ENCODE measurements around the gene ATG101. TPM values are rescaled to one million over a fixed set of nuclear protein-coding genes. Genes with fewer than 3 reads are reported as not detected.
A peak's percentile ranks its signal among the peaks of the same experiment; 100 is the strongest.

ATG101 gene
- total RNA-seq, 1 donor = 64.4 TPM

GRCh38 chr12:52086366-52086765, 16.6 kb downstream of the ATG101 start:
- DNase-seq (ENCODE audit: insufficient read length, low spot score, missing footprints) = no peak

GRCh38 chr12:52086944-52087835, 17.4 kb downstream of the ATG101 start:
- peak; percentile 77 for DNase-seq (ENCODE audit: insufficient read length, low spot score, missing footprints)
- Histone ChIP-seq H3K9me3 (ENCODE audit: low read depth, low read length) (no peaks in the 10 kb centered on the region), H3K4me3 (ENCODE audit: insufficient read depth, low read length) (no peak overlapping the region), H2AFZ (ENCODE audit: low read length) (no peak overlapping the region), H3K4me2 (ENCODE audit: insufficient read depth, low read length) (no peak overlapping the region), H4K20me1 (ENCODE audit: insufficient read depth, low read length) (peaks cover 10% of the 10 kb centered on the region), H3K36me3 (ENCODE audit: insufficient read depth, low read length) (no peaks in the 10 kb centered on the region), H3K4me1 (ENCODE audit: insufficient read depth, low read length) (peaks cover 12% of the 10 kb centered on the region), H3K27ac (ENCODE audit: low read depth, low read length) (no peak overlapping the region), H3K27me3 (ENCODE audit: insufficient read depth, low read length) (peaks cover 29% of the 10 kb centered on the region), H3K79me2 (ENCODE audit: insufficient read depth, low read length) (no peaks in the 10 kb centered on the region)
- no peak for TF ChIP-seq CTCF (IDR thresholded peaks at IDR 0.05; ENCODE audit: extremely low read depth, low read depth, low read length)

More at GRCh38 chr12:52086366-52086765, 16.6 kb downstream of the ATG101 start:
- Histone ChIP-seq H3K36me3 (ENCODE audit: insufficient read depth, low read length) (no peaks in the 10 kb centered on the region), H3K79me2 (ENCODE audit: insufficient read depth, low read length) (no peaks in the 10 kb centered on the region), H4K20me1 (ENCODE audit: insufficient read depth, low read length) (peaks cover 10% of the 10 kb centered on the region), H3K4me3 (ENCODE audit: insufficient read depth, low read length) (no peak overlapping the region), H3K4me2 (ENCODE audit: insufficient read depth, low read length) (no peak overlapping the region), H2AFZ (ENCODE audit: low read length) (no peak overlapping the region), H3K4me1 (ENCODE audit: insufficient read depth, low read length) (peaks cover 20% of the 10 kb centered on the region), H3K27me3 (ENCODE audit: insufficient read depth, low read length) (peaks cover 21% of the 10 kb centered on the region), H3K9me3 (ENCODE audit: low read depth, low read length) (no peaks in the 10 kb centered on the region), H3K27ac (ENCODE audit: low read depth, low read length) (no peak overlapping the region)
- TF ChIP-seq CTCF (IDR thresholded peaks at IDR 0.05; ENCODE audit: extremely low read depth, low read depth, low read length) = no peak

- DNase-seq (ENCODE audit: insufficient read length, low spot score, missing footprints) = peak; percentile 45
- Histone ChIP-seq H4K20me1 (ENCODE audit: insufficient read depth, low read length) (peaks cover 2% of the 10 kb centered on the region), H3K36me3 (ENCODE audit: insufficient read depth, low read length) (no peaks in the 10 kb centered on the region), H3K4me1 (ENCODE audit: insufficient read depth, low read length) (peaks cover 2% of the 10 kb centered on the region), H3K9me3 (ENCODE audit: low read depth, low read length) (no peaks in the 10 kb centered on the region), H3K4me2 (ENCODE audit: insufficient read depth, low read length) (no peak overlapping the region), H3K27me3 (ENCODE audit: insufficient read depth, low read length) (peaks cover 37% of the 10 kb centered on the region), H2AFZ (ENCODE audit: low read length) (no peak overlapping the region), H3K79me2 (ENCODE audit: insufficient read depth, low read length) (no peaks in the 10 kb centered on the region), H3K27ac (ENCODE audit: low read depth, low read length) (no peak overlapping the region), H3K4me3 (ENCODE audit: insufficient read depth, low read length) (no peak overlapping the region)
- no peak for TF ChIP-seq CTCF (IDR thresholded peaks at IDR 0.05; ENCODE audit: extremely low read depth, low read depth, low read length)
Observed at GRCh38 chr12:52087961-52088820, 18.4 kb downstream of the ATG101 start.

GRCh38 chr12:52089491-52089890, 19.7 kb downstream of the ATG101 start:
- Histone ChIP-seq H3K36me3 (ENCODE audit: insufficient read depth, low read length) (no peaks in the 10 kb centered on the region), H3K4me2 (ENCODE audit: insufficient read depth, low read length) (no peak overlapping the region), H3K4me1 (ENCODE audit: insufficient read depth, low read length) (no peaks in the 10 kb centered on the region), H3K27ac (ENCODE audit: low read depth, low read length) (no peak overlapping the region), H3K9me3 (ENCODE audit: low read depth, low read length) (no peaks in the 10 kb centered on the region), H3K4me3 (ENCODE audit: insufficient read depth, low read length) (no peak overlapping the region), H4K20me1 (ENCODE audit: insufficient read depth, low read length) (no peaks in the 10 kb centered on the region), H3K79me2 (ENCODE audit: insufficient read depth, low read length) (no peaks in the 10 kb centered on the region), H3K27me3 (ENCODE audit: insufficient read depth, low read length) (peaks cover 38% of the 10 kb centered on the region), H2AFZ (ENCODE audit: low read length) (no peak overlapping the region)
- peak; percentile 74 for DNase-seq (ENCODE audit: insufficient read length, low spot score, missing footprints)
- TF ChIP-seq CTCF (IDR thresholded peaks at IDR 0.05; ENCODE audit: extremely low read depth, low read depth, low read length) = no peak
